NCI-H82 treated with DMSO at 0.1 percent for 48 hours (cell line): ENCODE data around the gene CEP97.
A peak's percentile ranks its signal among the peaks of the same experiment; 100 is the strongest.
"Not testable (repeated sequence)": the region's sequence is repeated elsewhere in the genome, so short reads cannot be mapped to it uniquely, and the experiment has no call there.

Experiments used
- DNase-seq: peaks from one replicate; lab custom pipeline; 2025; ENCODE audit not compliant: unreplicated experiment; lab: John Stamatoyannopoulos, UW

The CEP97 gene

GRCh38 chr3:101702726-101703125 lies 21.7 kb upstream of the CEP97 start:
- DNase-seq: no peak

GRCh38 chr3:101703169-101703568 lies 21.2 kb upstream of the CEP97 start:
- no peak for DNase-seq

- not testable (repeated sequence) for DNase-seq
Measured at GRCh38 chr3:101704639-101705038, 19.8 kb upstream of the CEP97 start.

- no peak for DNase-seq
Measured at GRCh38 chr3:101709126-101709525, 15.3 kb upstream of the CEP97 start.

- no peak for DNase-seq
Measured at GRCh38 chr3:101718455-101718854, 6.0 kb upstream of the CEP97 start.

- DNase-seq: no peak
Measured at GRCh38 chr3:101719604-101720185, 4.7 kb upstream of the CEP97 start.

- DNase-seq: peak; percentile 57
Measured at GRCh38 chr3:101720851-101721840, 3.3 kb upstream of the CEP97 start.

GRCh38 chr3:101722394-101723173 lies 1.8 kb upstream of the CEP97 start:
- no peak for DNase-seq

- peak; percentile 50 for DNase-seq
Measured at GRCh38 chr3:101725194-101725889, 928 bp downstream of the CEP97 start.

GRCh38 chr3:101725890-101726275 lies 1.5 kb downstream of the CEP97 start:
- no peak for DNase-seq

- DNase-seq: no peak
Measured at GRCh38 chr3:101729586-101729985, 5.2 kb downstream of the CEP97 start.

GRCh38 chr3:101730839-101731238 lies 6.4 kb downstream of the CEP97 start:
- DNase-seq: no peak

GRCh38 chr3:101732240-101732641 lies 7.8 kb downstream of the CEP97 start:
- DNase-seq: no peak

- no peak for DNase-seq
Measured at GRCh38 chr3:101735833-101736232, 11.4 kb downstream of the CEP97 start.

- DNase-seq: not testable (repeated sequence)
Measured at GRCh38 chr3:101741914-101742313, 17.5 kb downstream of the CEP97 start.

GRCh38 chr3:101744811-101745210 lies 20.4 kb downstream of the CEP97 start:
- DNase-seq: no peak

- not testable (repeated sequence) for DNase-seq
Measured at GRCh38 chr3:101745934-101746333, 21.5 kb downstream of the CEP97 start.

GRCh38 chr3:101753386-101754113 lies 29.1 kb downstream of the CEP97 start:
- DNase-seq: not testable (repeated sequence)

GRCh38 chr3:101758224-101758623 lies 33.8 kb downstream of the CEP97 start:
- no peak for DNase-seq

GRCh38 chr3:101762041-101762646 lies 37.7 kb downstream of the CEP97 start:
- no peak for DNase-seq
